Loucy (cell line): ENCODE data around the gene CENPS.

ENCODE experiments used
- H2AFZ ChIP-seq: fragments of 200-600 bp; sonication (generic); 2 replicates; pipeline ENCODE4 v1.6.0; 2016; ENCODE audit warnings: antibody characterized with exemption, mild to moderate bottlenecking, low read length, moderate library complexity
- H3F3A ChIP-seq: fragments of 200-600 bp; 2 replicates; pipeline ENCODE4 v1.6.0; 2016; ENCODE audit warnings: antibody characterized with exemption, low read depth, mild to moderate bottlenecking
- H3K27me3 ChIP-seq: fragments of 200-600 bp; sonication (generic); 2 replicates; pipeline ENCODE4 v1.6.1; 2014; ENCODE audit warnings: low read length, mild to moderate bottlenecking; ENCODE audit not compliant: insufficient read depth, poor library complexity, severe bottlenecking
- H3K36me3 ChIP-seq: fragments of 200-600 bp; sonication (generic); 2 replicates; pipeline ENCODE4 v1.6.1; 2016; ENCODE audit warnings: low read length; ENCODE audit not compliant: insufficient read depth
- H3K4me1 ChIP-seq: fragments of 200-600 bp; sonication (generic); 2 replicates; pipeline ENCODE4 v1.5.1; 2014; ENCODE audit warnings: low read length, mild to moderate bottlenecking; ENCODE audit not compliant: insufficient read depth, poor library complexity, severe bottlenecking
- H3K4me2 ChIP-seq: fragments of 200-600 bp; sonication (generic); 2 replicates; pipeline ENCODE4 v1.6.0; 2014; ENCODE audit warnings: antibody characterized with exemption, low read length, low read depth, mild to moderate bottlenecking; ENCODE audit not compliant: poor library complexity, severe bottlenecking
- H3K4me3 ChIP-seq: fragments of 200-600 bp; sonication (generic); 2 replicates; pipeline ENCODE4 v1.5.1; 2014; ENCODE audit warnings: low read length, mild to moderate bottlenecking, mixed read lengths; ENCODE audit not compliant: poor library complexity, severe bottlenecking
- H3K79me2 ChIP-seq: fragments of 200-600 bp; sonication (generic); 2 replicates; pipeline ENCODE4 v1.6.1; 2014; ENCODE audit warnings: low read length; ENCODE audit not compliant: insufficient read depth
- H3K9ac ChIP-seq: fragments of 200-600 bp; sonication (generic); 2 replicates; pipeline ENCODE4 v1.6.0; 2014; ENCODE audit warnings: mild to moderate bottlenecking, low read depth, low read length, moderate library complexity; ENCODE audit not compliant: poor library complexity, severe bottlenecking
- H3K9me2 ChIP-seq: fragments of 200-600 bp; sonication (generic); replicated peaks from 2 replicates; pipeline ENCODE4 v1.6.1; 2016; ENCODE audit warnings: low read depth, low read length, mixed read lengths
- H3K9me3 ChIP-seq: fragments of 200-600 bp; sonication (generic); 2 replicates; pipeline ENCODE4 v1.6.1; 2014; ENCODE audit warnings: mild to moderate bottlenecking, antibody characterized with exemption, low read length, low read depth; ENCODE audit not compliant: insufficient read depth
- H4K20me1 ChIP-seq: fragments of 200-600 bp; sonication (generic); 2 replicates; pipeline ENCODE4 v1.6.0; 2014; ENCODE audit warnings: antibody characterized with exemption, low read length, mild to moderate bottlenecking; ENCODE audit not compliant: insufficient read depth, poor library complexity, severe bottlenecking
- CTCF ChIP-seq: fragments of 200-600 bp; sonication (generic); conservative IDR thresholded peaks from 2 replicates; pipeline ENCODE4 v1.5.1; 2014; ENCODE audit warnings: mild to moderate bottlenecking, antibody characterized with exemption, low read length
- EZH2phosphoT487 ChIP-seq: fragments of 200-600 bp; IDR thresholded peaks from 2 replicates; pipeline ENCODE4 v1.6.1; 2018; ENCODE audit warnings: antibody characterized with exemption, mild to moderate bottlenecking, moderate library complexity, borderline replicate concordance

CENPS gene

GRCh38 chr1:10430216-10431069 is at the start of gene CENPS:
Gene CENPS (plus strand): TSS chr1:10430433. CDS start chr1:10430518, 85 bp downstream.
- no peaks in the 10 kb centered on the region for H3K36me3 ChIP-seq
- H3K9ac ChIP-seq, result peak within 1 kb of the TSS; percentile 70
- peaks cover 12% of the 10 kb centered on the region for H3K4me1 ChIP-seq
- no peaks in the 10 kb centered on the region for H3F3A ChIP-seq
- peak within 1 kb of the TSS; percentile 86 for H3K4me2 ChIP-seq
- no peaks in the 10 kb centered on the region for H3K9me3 ChIP-seq
- H3K9me2 ChIP-seq, result no peaks in the 10 kb centered on the region
- no peaks in the 10 kb centered on the region for H4K20me1 ChIP-seq
- H3K4me3 ChIP-seq, result peak within 1 kb of the TSS; percentile 96
- TF ChIP-seq EZH2phosphoT487 (no peak), CTCF (peak; percentile 74)
- H3K79me2 ChIP-seq, result peaks cover 11% of the 10 kb centered on the region
- peak within 1 kb of the TSS; percentile 94 for H2AFZ ChIP-seq
- no peaks in the 10 kb centered on the region for H3K27me3 ChIP-seq

DNA sequence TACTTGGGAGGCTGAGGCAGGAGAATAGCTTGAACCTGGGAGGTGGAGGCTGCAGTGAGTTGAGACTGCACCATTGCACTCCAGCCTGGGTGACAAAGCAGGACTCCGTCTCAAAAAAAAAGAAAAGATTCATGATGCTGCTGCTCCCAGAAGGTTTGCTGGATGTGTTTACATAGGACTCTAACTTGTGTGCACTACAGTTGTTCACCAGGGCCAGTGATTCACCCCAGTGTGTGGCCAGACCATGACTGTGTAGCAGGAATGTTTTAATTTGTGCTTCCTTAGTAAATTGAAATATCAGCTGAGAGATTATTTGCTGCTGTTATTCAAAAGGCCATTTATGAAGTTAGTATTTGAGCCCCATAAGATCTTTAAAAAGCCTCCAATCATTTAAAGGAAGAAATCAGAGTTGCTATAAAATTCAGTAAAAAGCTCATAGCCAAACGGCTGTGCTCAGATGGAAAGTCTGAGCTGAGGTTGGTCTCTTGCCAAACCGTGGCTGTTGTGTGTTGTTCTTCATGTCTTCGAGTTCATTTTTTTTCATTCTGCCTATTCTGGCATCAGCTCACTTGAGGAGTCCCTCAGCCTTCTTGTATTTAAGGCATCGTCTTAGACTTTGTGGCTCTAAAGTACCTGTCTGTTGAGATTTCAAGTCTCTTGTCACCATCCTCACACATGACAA is 49.5 kb upstream of the CENPS start:
- Histone ChIP-seq H3K4me1 (no peaks in the 10 kb centered on the region), H3F3A (no peaks in the 10 kb centered on the region), H3K9me2 (no peaks in the 10 kb centered on the region), H3K9ac (no peak overlapping the region), H3K79me2 (no peaks in the 10 kb centered on the region), H3K4me3 (no peak overlapping the region), H2AFZ (no peak overlapping the region), H3K27me3 (no peaks in the 10 kb centered on the region), H4K20me1 (no peaks in the 10 kb centered on the region), H3K4me2 (no peak overlapping the region), H3K9me3 (no peaks in the 10 kb centered on the region), H3K36me3 (peaks cover 11% of the 10 kb centered on the region; the same call in 1 of the 2 replicates)
- no peak for TF ChIP-seq CTCF
- no peak for TF ChIP-seq EZH2phosphoT487

DNA sequence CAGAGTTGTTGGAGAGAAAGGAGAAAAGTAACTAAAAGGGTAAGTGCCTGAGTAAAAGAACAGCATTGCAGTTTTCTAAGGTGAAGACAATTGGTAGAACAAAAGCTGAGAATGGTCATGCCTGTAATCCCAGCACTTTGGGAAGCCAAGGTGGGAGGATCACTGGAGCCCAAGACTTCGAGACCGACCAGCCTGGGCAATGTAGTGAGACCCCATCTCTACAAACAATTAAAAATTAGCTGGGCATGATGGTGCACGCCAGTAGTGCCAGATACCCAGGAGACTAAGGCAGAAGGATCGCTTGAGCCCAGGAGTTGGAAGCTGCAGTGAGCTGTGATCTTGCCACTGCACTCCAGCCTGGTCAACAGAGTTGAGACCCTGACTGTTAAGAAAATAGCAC is 46.6 kb upstream of the CENPS start:
- no peak overlapping the region for H3K9ac ChIP-seq
- H4K20me1 ChIP-seq, result no peaks in the 10 kb centered on the region
- TF ChIP-seq CTCF (no peak), EZH2phosphoT487 (no peak)
- H3K27me3 ChIP-seq, result no peaks in the 10 kb centered on the region
- H3K79me2 ChIP-seq, result no peaks in the 10 kb centered on the region
- no peaks in the 10 kb centered on the region for H3K9me3 ChIP-seq
- no peaks in the 10 kb centered on the region for H3F3A ChIP-seq
- peaks cover 13% of the 10 kb centered on the region for H3K4me1 ChIP-seq
- no peak overlapping the region for H3K4me3 ChIP-seq
- no peaks in the 10 kb centered on the region for H3K9me2 ChIP-seq
- H3K36me3 ChIP-seq, result no peaks in the 10 kb centered on the region; the same call in 1 of the 2 replicates
- no peak overlapping the region for H2AFZ ChIP-seq
- no peak overlapping the region for H3K4me2 ChIP-seq
